OCI-LY1 (cell line): ENCODE measurements around the gene ETV7.

Experiments used
- EZH2 ChIP-seq: fragments of 200-600 bp; sonication (generic), shearing (Covaris generic); IDR thresholded peaks from 2 replicates; pipeline ENCODE4 v1.8.0; 2017; ENCODE audit warnings: borderline replicate concordance, mixed run types, mild to moderate bottlenecking, antibody characterized with exemption, low read length, moderate library complexity, mixed read lengths
- TF ChIP-seq, protein P1 (sequence below): fragments of 200-600 bp; sonication (generic), shearing (Covaris generic); IDR thresholded peaks from 2 replicates; pipeline ENCODE4 v1.5.1; 2017; ENCODE audit warnings: mild to moderate bottlenecking, antibody characterized with exemption, low read length, moderate library complexity, mixed read lengths

- TF ChIP-seq, protein P1, sequence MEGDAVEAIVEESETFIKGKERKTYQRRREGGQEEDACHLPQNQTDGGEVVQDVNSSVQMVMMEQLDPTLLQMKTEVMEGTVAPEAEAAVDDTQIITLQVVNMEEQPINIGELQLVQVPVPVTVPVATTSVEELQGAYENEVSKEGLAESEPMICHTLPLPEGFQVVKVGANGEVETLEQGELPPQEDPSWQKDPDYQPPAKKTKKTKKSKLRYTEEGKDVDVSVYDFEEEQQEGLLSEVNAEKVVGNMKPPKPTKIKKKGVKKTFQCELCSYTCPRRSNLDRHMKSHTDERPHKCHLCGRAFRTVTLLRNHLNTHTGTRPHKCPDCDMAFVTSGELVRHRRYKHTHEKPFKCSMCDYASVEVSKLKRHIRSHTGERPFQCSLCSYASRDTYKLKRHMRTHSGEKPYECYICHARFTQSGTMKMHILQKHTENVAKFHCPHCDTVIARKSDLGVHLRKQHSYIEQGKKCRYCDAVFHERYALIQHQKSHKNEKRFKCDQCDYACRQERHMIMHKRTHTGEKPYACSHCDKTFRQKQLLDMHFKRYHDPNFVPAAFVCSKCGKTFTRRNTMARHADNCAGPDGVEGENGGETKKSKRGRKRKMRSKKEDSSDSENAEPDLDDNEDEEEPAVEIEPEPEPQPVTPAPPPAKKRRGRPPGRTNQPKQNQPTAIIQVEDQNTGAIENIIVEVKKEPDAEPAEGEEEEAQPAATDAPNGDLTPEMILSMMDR: no peak
- no peak for TF ChIP-seq EZH2
These were observed 12.5 kb downstream of the ETV7 start for GRCh38 chr6:36374972-36375371.
